ENCODE data around the gene PPP1R37. TPM values are rescaled to one million over a fixed set of nuclear protein-coding genes. Genes with fewer than 3 reads are reported as not detected.

PPP1R37 gene
- total and polyA plus RNA-seq, 2 of the 13 experiments (the other 11 are each of a cell fraction or from before 2014, with no cell fraction given) = 9.0 to 14.3 TPM

DNA sequence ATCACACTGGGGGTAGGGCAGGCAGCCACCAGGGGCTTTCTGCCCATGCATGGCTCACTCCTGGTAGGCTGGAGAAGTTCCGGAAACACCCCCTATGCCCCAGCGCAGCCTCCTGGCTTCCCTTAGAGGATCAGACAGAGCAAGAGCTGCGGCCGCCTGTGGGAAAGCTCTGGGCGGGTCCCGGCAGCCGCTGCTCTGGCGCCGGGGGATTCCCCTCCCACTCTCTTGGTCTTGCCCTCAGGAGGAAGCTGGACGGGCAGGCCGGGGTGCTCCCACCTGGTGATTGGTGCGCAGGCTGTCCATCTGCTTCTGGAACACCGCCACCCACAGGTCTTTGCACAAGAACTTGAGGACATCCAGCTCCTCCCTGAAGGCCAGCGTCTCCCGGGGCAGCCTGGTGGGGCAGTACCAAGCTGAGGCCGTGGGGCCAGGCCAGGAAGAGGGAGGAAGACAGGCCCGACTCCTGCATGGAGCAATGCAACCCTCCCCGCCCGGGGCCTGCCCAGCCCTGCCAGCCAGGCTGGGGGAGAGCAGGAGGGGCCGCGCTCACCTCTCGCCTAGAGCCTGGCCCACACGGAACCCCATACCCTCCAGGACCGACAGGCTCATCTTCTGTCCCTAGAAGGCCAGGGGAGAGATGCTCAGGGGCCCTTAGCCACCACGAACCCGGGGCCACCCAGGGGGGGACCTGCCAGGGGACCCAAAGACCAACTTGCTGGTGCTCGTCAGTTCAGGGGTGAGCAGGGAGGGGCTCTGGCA lies 71.8 kb downstream of the PPP1R37 start (continued):
- TF ChIP-seq ZNF512 (CRISPR knock-in tag; IDR thresholded peaks at IDR 0.05) = no peak
- no peak for TF ChIP-seq HOXA3 (CRISPR knock-in tag; IDR thresholded peaks at IDR 0.05)
- TF ChIP-seq ZNF331 (CRISPR knock-in tag; IDR thresholded peaks at IDR 0.05) = 0 out of 2 replicates have a peak, but pooled peaks have one; percentile 32
- no peak for TF ChIP-seq RCOR2 (CRISPR knock-in tag; IDR thresholded peaks at IDR 0.05)
- peak; percentile 19; the same call in 1 of the 2 replicates for TF ChIP-seq YEATS2 (CRISPR knock-in tag; IDR thresholded peaks at IDR 0.05; ENCODE audit: borderline replicate concordance)
- no peak for TF ChIP-seq NR2F6 (IDR thresholded peaks at IDR 0.05)
- TF ChIP-seq NR2F6 (CRISPR knock-in tag; IDR thresholded peaks at IDR 0.05) = 0 out of 2 replicates have a peak, but pooled peaks have one; percentile 11
- peak; percentile 8; the same call in 1 of the 2 replicates for TF ChIP-seq CEBPG (CRISPR knock-in tag; IDR thresholded peaks at IDR 0.05)
- TF ChIP-seq SMAD3 (CRISPR knock-in tag; IDR thresholded peaks at IDR 0.05) = no peak
- no peak for TF ChIP-seq STAG1 (CRISPR knock-in tag; IDR thresholded peaks at IDR 0.05)
- TF ChIP-seq, protein P1, sequence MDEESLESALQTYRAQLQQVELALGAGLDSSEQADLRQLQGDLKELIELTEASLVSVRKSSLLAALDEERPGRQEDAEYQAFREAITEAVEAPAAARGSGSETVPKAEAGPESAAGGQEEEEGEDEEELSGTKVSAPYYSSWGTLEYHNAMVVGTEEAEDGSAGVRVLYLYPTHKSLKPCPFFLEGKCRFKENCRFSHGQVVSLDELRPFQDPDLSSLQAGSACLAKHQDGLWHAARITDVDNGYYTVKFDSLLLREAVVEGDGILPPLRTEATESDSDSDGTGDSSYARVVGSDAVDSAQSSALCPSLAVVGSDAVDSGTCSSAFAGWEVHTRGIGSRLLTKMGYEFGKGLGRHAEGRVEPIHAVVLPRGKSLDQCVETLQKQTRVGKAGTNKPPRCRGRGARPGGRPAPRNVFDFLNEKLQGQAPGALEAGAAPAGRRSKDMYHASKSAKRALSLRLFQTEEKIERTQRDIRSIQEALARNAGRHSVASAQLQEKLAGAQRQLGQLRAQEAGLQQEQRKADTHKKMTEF (CRISPR knock-in tag; IDR thresholded peaks at IDR 0.05) = no peak
- no peak for TF ChIP-seq HMGXB4 (CRISPR knock-in tag; IDR thresholded peaks at IDR 0.05; ENCODE audit: borderline replicate concordance in 1 of 2, low read depth in 1 of 2)
- TF ChIP-seq ZSCAN9 (CRISPR knock-in tag; IDR thresholded peaks at IDR 0.05; ENCODE audit: borderline replicate concordance) = no peak
- no peak for TF ChIP-seq TOPORS (CRISPR knock-in tag; IDR thresholded peaks at IDR 0.05)
- TF ChIP-seq, protein P2, sequence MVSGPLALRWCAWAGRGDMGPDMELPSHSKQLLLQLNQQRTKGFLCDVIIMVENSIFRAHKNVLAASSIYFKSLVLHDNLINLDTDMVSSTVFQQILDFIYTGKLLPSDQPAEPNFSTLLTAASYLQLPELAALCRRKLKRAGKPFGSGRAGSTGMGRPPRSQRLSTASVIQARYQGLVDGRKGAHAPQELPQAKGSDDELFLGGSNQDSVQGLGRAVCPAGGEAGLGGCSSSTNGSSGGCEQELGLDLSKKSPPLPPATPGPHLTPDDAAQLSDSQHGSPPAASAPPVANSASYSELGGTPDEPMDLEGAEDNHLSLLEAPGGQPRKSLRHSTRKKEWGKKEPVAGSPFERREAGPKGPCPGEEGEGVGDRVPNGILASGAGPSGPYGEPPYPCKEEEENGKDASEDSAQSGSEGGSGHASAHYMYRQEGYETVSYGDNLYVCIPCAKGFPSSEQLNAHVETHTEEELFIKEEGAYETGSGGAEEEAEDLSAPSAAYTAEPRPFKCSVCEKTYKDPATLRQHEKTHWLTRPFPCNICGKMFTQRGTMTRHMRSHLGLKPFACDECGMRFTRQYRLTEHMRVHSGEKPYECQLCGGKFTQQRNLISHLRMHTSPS (CRISPR knock-in tag; IDR thresholded peaks at IDR 0.05; ENCODE audit: low read depth) = peak; percentile 71; the same call in 1 of the 2 replicates
- TF ChIP-seq ZNF720 (CRISPR knock-in tag; IDR thresholded peaks at IDR 0.05) = no peak
- TF ChIP-seq CBFB (CRISPR knock-in tag; IDR thresholded peaks at IDR 0.05) = no peak
- no peak for TF ChIP-seq DR1 (CRISPR knock-in tag; IDR thresholded peaks at IDR 0.05)
- TF ChIP-seq ZBTB20 (CRISPR knock-in tag; IDR thresholded peaks at IDR 0.05; ENCODE audit: borderline replicate concordance, low read depth) = no peak
- TF ChIP-seq ZNF224 (CRISPR knock-in tag; IDR thresholded peaks at IDR 0.05) = no peak
- no peak for TF ChIP-seq ZNF253 (CRISPR knock-in tag; IDR thresholded peaks at IDR 0.05; ENCODE audit: borderline replicate concordance)

Measured in HepG2 (cell line).